Measurements from ENCODE around the gene PDZRN3.

PDZRN3 gene

DNA sequence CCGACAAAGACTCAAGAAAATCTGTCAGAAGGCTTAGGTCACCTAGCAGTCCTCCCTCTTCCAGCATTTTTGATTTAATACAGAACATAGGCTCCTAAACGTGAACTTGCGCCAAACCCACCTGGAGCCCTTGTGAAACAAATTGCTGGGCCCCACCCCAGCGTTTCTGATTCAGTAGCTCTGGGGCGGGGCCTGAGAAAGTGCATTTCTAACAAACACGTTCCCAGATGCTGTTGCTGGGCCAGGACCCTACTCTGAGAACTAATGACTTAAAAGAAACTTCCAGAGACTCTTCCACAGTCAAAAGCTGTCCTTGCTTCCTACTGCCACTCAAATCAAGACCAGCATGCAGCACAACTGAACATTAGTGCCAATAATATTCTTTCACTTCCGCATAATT, 198.1 kb downstream of the PDZRN3 start:
- Histone ChIP-seq H3K4me1 (ENCODE audit: control insufficient read depth, insufficient read depth, low read length) (peaks cover 4% of the 10 kb centered on the region), H3K36me3 (ENCODE audit: insufficient read depth, low read length) (no peaks in the 10 kb centered on the region), H3K9ac (ENCODE audit: low read depth, low read length) (no peak overlapping the region)

DNA sequence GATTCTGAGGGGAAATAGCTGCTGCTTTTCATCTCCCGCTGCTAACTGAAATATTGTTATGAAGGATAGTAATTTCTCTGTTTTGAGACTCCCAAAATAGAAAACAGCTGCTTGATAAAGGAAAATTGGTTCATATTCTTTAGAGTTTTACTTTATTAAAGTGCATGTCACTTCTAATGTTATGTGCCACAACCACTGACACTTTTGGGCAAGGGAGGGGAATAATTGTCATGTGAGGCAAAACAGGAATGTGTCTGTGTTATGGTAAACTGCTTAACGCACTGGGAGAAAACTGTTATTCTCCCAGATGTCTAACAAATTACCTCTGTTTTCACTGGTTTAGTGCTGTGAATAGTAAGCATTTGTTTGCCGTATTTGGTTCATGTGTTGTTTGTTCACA, 201.6 kb downstream of the PDZRN3 start:
- Histone ChIP-seq H3K9ac (ENCODE audit: low read depth, low read length) (no peak overlapping the region), H3K4me1 (ENCODE audit: control insufficient read depth, insufficient read depth, low read length) (peaks cover 22% of the 10 kb centered on the region), H3K4me2 (ENCODE audit: low read length) (no peak overlapping the region), H3K36me3 (ENCODE audit: insufficient read depth, low read length) (no peaks in the 10 kb centered on the region), H3K9me3 (replicated peaks; ENCODE audit: low read length) (no peaks in the 10 kb centered on the region), H3K4me3 (ENCODE audit: low read length) (no peak overlapping the region), H3K27me3 (ENCODE audit: control insufficient read depth, insufficient read depth, low read length) (no peaks in the 10 kb centered on the region)

More for the DNA sequence above, 198.1 kb downstream of the PDZRN3 start:
- Histone ChIP-seq H3K4me3 (ENCODE audit: low read length) (no peak overlapping the region), H3K4me2 (ENCODE audit: low read length) (no peak overlapping the region), H3K9me3 (replicated peaks; ENCODE audit: low read length) (no peaks in the 10 kb centered on the region), H3K27me3 (ENCODE audit: control insufficient read depth, insufficient read depth, low read length) (peaks cover 3% of the 10 kb centered on the region)

GRCh38 chr3:73422571-73422970, 202.2 kb downstream of the PDZRN3 start:
- no peak overlapping the region for H3K9ac ChIP-seq (ENCODE audit: low read depth, low read length)
- H3K4me3 ChIP-seq (ENCODE audit: low read length): no peak overlapping the region
- H3K36me3 ChIP-seq (ENCODE audit: insufficient read depth, low read length): no peaks in the 10 kb centered on the region
- H3K9me3 ChIP-seq (replicated peaks; ENCODE audit: low read length): no peaks in the 10 kb centered on the region
- H3K4me1 ChIP-seq (ENCODE audit: control insufficient read depth, insufficient read depth, low read length): peaks cover 22% of the 10 kb centered on the region
- no peak overlapping the region for H3K4me2 ChIP-seq (ENCODE audit: low read length)
- H3K27me3 ChIP-seq (ENCODE audit: control insufficient read depth, insufficient read depth, low read length): no peaks in the 10 kb centered on the region

DNA sequence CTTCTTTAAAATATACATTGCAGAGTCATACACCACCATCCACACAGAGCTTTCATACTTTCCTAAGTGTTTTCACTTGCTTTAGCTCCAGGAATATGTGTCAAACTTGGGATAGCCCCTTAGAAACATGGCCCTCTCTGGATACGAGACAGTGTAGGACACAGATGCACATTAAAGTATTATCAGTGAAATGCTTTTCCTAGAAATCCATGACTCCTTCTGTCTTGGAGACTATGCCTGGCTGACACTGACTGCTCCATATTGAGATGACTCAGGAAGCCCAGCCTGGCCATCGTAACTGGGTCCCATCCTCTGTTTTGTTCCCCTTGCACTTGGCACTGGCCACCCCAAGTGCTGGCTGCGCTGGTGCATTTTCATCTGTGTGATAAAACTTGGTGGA, 204.8 kb downstream of the PDZRN3 start:
- Histone ChIP-seq H3K9me3 (replicated peaks; ENCODE audit: low read length) (no peaks in the 10 kb centered on the region), H3K4me2 (ENCODE audit: low read length) (peak overlapping the region; percentile 73), H3K27me3 (ENCODE audit: control insufficient read depth, insufficient read depth, low read length) (no peaks in the 10 kb centered on the region), H3K9ac (ENCODE audit: low read depth, low read length) (peak overlapping the region; percentile 7), H3K4me1 (ENCODE audit: control insufficient read depth, insufficient read depth, low read length) (peaks cover 18% of the 10 kb centered on the region), H3K4me3 (ENCODE audit: low read length) (peak overlapping the region; percentile 27), H3K36me3 (ENCODE audit: insufficient read depth, low read length) (no peaks in the 10 kb centered on the region)

DNA sequence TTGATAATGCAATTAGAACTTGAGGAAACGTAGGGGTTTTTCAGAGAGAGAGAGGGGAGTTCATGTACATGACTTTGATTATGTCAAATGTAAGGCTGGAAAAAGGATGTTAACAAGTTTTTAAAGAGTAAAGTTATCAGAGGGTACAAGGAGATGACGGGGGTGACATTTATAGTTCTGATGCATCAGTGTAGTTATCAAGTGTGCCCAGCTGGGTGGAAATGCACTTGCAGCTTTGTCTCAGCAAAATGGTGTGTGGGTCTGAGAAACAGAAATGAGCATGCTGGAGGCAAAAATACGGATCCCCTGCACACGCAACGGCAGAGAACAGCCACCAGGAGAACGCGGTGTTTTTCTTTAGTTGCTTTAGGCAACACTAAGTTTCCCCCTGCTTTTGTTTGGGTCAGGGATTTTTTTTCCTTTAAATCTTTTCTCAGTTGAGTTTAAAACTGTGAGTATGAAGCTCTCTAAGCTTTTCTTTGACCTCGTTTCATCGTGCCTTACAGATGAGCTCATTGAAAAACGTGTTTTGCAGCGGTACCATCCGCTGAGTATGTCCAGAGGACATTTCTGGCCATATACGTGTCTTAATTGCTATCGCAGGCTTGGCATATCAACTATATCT, 205.4 kb downstream of the PDZRN3 start:
- Histone ChIP-seq H3K36me3 (ENCODE audit: insufficient read depth, low read length) (no peaks in the 10 kb centered on the region), H3K9ac (ENCODE audit: low read depth, low read length) (peak overlapping the region; percentile 26), H3K4me1 (ENCODE audit: control insufficient read depth, insufficient read depth, low read length) (peaks cover 18% of the 10 kb centered on the region), H3K4me2 (ENCODE audit: low read length) (peak overlapping the region; percentile 73), H3K4me3 (ENCODE audit: low read length) (peak overlapping the region; percentile 27), H3K9me3 (replicated peaks; ENCODE audit: low read length) (no peaks in the 10 kb centered on the region), H3K27me3 (ENCODE audit: control insufficient read depth, insufficient read depth, low read length) (no peaks in the 10 kb centered on the region)

- Histone ChIP-seq H3K4me2 (ENCODE audit: low read length) (no peak overlapping the region), H3K9ac (ENCODE audit: low read depth, low read length) (peak overlapping the region; percentile 26), H3K9me3 (replicated peaks; ENCODE audit: low read length) (no peaks in the 10 kb centered on the region), H3K27me3 (ENCODE audit: control insufficient read depth, insufficient read depth, low read length) (no peaks in the 10 kb centered on the region), H3K4me1 (ENCODE audit: control insufficient read depth, insufficient read depth, low read length) (peaks cover 18% of the 10 kb centered on the region), H3K36me3 (ENCODE audit: insufficient read depth, low read length) (no peaks in the 10 kb centered on the region), H3K4me3 (ENCODE audit: low read length) (no peak overlapping the region)
Observed at GRCh38 chr3:73418681-73419080, 206.1 kb downstream of the PDZRN3 start.

- Histone ChIP-seq H3K4me3 (ENCODE audit: low read length) (no peak overlapping the region), H3K4me1 (ENCODE audit: control insufficient read depth, insufficient read depth, low read length) (peaks cover 16% of the 10 kb centered on the region), H3K4me2 (ENCODE audit: low read length) (no peak overlapping the region), H3K9ac (ENCODE audit: low read depth, low read length) (no peak overlapping the region), H3K9me3 (replicated peaks; ENCODE audit: low read length) (no peaks in the 10 kb centered on the region), H3K27me3 (ENCODE audit: control insufficient read depth, insufficient read depth, low read length) (no peaks in the 10 kb centered on the region), H3K36me3 (ENCODE audit: insufficient read depth, low read length) (no peaks in the 10 kb centered on the region)
Observed at GRCh38 chr3:73415118-73415517, 209.6 kb downstream of the PDZRN3 start.

DNA sequence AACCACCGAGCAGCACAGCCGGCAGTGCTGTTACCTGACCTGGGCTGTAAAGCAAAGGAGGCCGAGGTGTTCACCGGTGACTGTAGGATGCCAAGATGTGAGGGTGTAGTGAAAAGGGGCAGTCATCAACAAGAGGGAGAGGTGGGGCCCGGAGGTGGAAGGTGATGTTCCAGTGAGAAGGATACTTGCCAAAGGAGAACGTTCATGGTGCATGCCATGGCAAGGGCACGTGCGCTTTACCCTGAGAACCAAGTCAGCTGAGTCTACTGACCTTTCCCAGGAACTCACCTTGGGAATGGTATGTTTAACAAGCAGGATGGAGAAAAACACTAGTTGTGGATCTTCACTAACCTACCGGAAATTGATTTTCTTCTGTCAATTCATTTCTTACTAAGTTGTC, 211.1 kb downstream of the PDZRN3 start:
- no peaks in the 10 kb centered on the region for H3K36me3 ChIP-seq (ENCODE audit: insufficient read depth, low read length)
- no peak overlapping the region for H3K4me3 ChIP-seq (ENCODE audit: low read length)
- no peaks in the 10 kb centered on the region for H3K9me3 ChIP-seq (replicated peaks; ENCODE audit: low read length)
- peaks cover 12% of the 10 kb centered on the region for H3K4me1 ChIP-seq (ENCODE audit: control insufficient read depth, insufficient read depth, low read length)
- H3K4me2 ChIP-seq (ENCODE audit: low read length): no peak overlapping the region
- no peaks in the 10 kb centered on the region for H3K27me3 ChIP-seq (ENCODE audit: control insufficient read depth, insufficient read depth, low read length)
- no peak overlapping the region for H3K9ac ChIP-seq (ENCODE audit: low read depth, low read length)

- no peak overlapping the region for H3K4me2 ChIP-seq (ENCODE audit: low read length)
- no peaks in the 10 kb centered on the region for H3K36me3 ChIP-seq (ENCODE audit: insufficient read depth, low read length)
- H3K4me1 ChIP-seq (ENCODE audit: control insufficient read depth, insufficient read depth, low read length): peaks cover 10% of the 10 kb centered on the region
- no peaks in the 10 kb centered on the region for H3K9me3 ChIP-seq (replicated peaks; ENCODE audit: low read length)
- no peak overlapping the region for H3K4me3 ChIP-seq (ENCODE audit: low read length)
- H3K27me3 ChIP-seq (ENCODE audit: control insufficient read depth, insufficient read depth, low read length): no peaks in the 10 kb centered on the region
- no peak overlapping the region for H3K9ac ChIP-seq (ENCODE audit: low read depth, low read length)
Observed at GRCh38 chr3:73411993-73412392, 212.7 kb downstream of the PDZRN3 start.

DNA sequence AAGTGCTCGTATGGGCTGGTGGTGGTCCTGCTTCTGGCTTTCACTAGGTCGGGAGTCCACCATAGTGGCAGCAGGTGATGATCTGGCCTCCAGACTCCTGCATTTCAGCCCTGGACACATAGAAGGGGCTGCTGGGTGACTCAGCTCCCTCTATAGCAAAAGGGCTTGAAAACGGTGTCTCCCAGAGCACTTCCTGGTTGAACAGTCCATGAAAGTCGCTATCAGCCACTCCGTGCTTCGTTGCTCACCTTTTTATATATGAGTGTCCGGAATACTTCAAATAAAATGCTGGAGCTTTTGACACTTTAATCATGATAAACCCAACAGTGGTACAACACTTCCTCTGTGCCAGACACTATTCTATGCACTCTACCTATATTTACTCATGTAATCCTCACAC, 213.2 kb downstream of the PDZRN3 start:
- Histone ChIP-seq H3K9me3 (replicated peaks; ENCODE audit: low read length) (no peaks in the 10 kb centered on the region), H3K36me3 (ENCODE audit: insufficient read depth, low read length) (no peaks in the 10 kb centered on the region), H3K4me1 (ENCODE audit: control insufficient read depth, insufficient read depth, low read length) (peaks cover 10% of the 10 kb centered on the region), H3K9ac (ENCODE audit: low read depth, low read length) (no peak overlapping the region), H3K27me3 (ENCODE audit: control insufficient read depth, insufficient read depth, low read length) (no peaks in the 10 kb centered on the region), H3K4me2 (ENCODE audit: low read length) (no peak overlapping the region), H3K4me3 (ENCODE audit: low read length) (no peak overlapping the region)

DNA sequence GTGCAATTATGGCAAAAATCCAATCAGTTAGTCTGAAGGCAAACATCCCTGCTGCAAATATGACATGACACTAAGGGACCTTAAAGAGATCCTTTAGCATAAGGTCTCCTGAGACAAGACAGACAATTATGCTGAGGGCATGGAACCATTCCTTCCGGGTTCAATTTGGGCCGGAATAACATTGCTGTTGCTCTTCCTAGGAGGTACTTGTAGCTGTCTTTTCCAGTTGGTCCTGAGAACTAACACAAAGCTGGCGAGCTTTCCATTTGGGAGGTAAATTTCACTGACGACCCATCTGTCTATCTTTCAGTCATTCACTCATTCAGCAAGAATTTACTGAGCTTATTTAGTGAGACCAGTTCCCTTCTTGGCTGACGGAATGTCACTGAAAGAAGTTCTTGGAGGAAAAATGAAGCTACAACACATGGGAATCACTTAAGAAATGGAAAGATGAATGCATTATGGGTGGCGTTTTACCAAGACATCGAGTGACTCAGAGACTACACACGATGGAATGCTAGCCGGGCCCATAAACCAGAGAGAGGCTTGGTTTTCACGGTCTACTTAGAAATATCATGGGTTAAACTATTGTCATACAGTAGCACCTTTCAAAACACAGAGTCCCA, 215.5 kb downstream of the PDZRN3 start:
- H3K4me2 ChIP-seq (ENCODE audit: low read length): no peak overlapping the region

GRCh38 chr3:73408634-73409033, 216.1 kb downstream of the PDZRN3 start:
- Histone ChIP-seq H3K4me2 (ENCODE audit: low read length) (no peak overlapping the region), H3K9me3 (replicated peaks; ENCODE audit: low read length) (no peaks in the 10 kb centered on the region), H3K36me3 (ENCODE audit: insufficient read depth, low read length) (no peaks in the 10 kb centered on the region), H3K4me3 (ENCODE audit: low read length) (no peak overlapping the region), H3K9ac (ENCODE audit: low read depth, low read length) (no peak overlapping the region), H3K4me1 (ENCODE audit: control insufficient read depth, insufficient read depth, low read length) (peaks cover 10% of the 10 kb centered on the region), H3K27me3 (ENCODE audit: control insufficient read depth, insufficient read depth, low read length) (peaks cover 3% of the 10 kb centered on the region)

More for the DNA sequence above, 215.5 kb downstream of the PDZRN3 start:
- no peaks in the 10 kb centered on the region for H3K36me3 ChIP-seq (ENCODE audit: insufficient read depth, low read length)
- no peak overlapping the region for H3K9ac ChIP-seq (ENCODE audit: low read depth, low read length)
- H3K4me3 ChIP-seq (ENCODE audit: low read length): no peak overlapping the region
- H3K9me3 ChIP-seq (replicated peaks; ENCODE audit: low read length): no peaks in the 10 kb centered on the region
- H3K27me3 ChIP-seq (ENCODE audit: control insufficient read depth, insufficient read depth, low read length): peaks cover 3% of the 10 kb centered on the region
- H3K4me1 ChIP-seq (ENCODE audit: control insufficient read depth, insufficient read depth, low read length): peaks cover 10% of the 10 kb centered on the region
